HEK293 (cell line): ENCODE results near the gene PLD3.

Experiments
- GFI1B ChIP-seq: fragments of 450-650 bp; formaldehyde crosslinking; IDR thresholded peaks from 2 replicates; pipeline ENCODE4 v1.5.1; 2016; ENCODE audit warnings: missing biosample characterization, missing genetic modification characterization
- INSM2 ChIP-seq: fragments of 450-650 bp; formaldehyde crosslinking; IDR thresholded peaks from 2 replicates; pipeline ENCODE4 v1.5.1; 2016; ENCODE audit warnings: missing biosample characterization, missing genetic modification characterization
- KLF1 ChIP-seq: fragments of 450-650 bp; formaldehyde crosslinking; IDR thresholded peaks from 2 replicates; pipeline ENCODE4 v1.5.1; 2016; ENCODE audit warnings: missing biosample characterization, missing genetic modification characterization
- KLF16 ChIP-seq: fragments of 450-650 bp; formaldehyde crosslinking; IDR thresholded peaks from 2 replicates; pipeline ENCODE4 v1.5.1; 2017; ENCODE audit warnings: missing biosample characterization, missing genetic modification characterization
- KLF9 ChIP-seq: fragments of 450-650 bp; formaldehyde crosslinking; IDR thresholded peaks from 2 replicates; pipeline ENCODE4 v1.5.1; 2016; ENCODE audit warnings: missing biosample characterization, missing genetic modification characterization, low read depth
- SETDB1 ChIP-seq: IDR thresholded peaks from one replicate; pipeline ENCODE4 v1.6.1; 2017; ENCODE audit warnings: mild to moderate bottlenecking, low read length, moderate library complexity, mixed read lengths; ENCODE audit not compliant: insufficient read length
- YY1 ChIP-seq: fragments of 450-650 bp; formaldehyde crosslinking; IDR thresholded peaks from 2 replicates; pipeline ENCODE4 v1.5.1; 2018; ENCODE audit warnings: missing biosample characterization, missing genetic modification characterization
- YY2 ChIP-seq: fragments of 450-650 bp; formaldehyde crosslinking; IDR thresholded peaks from 2 replicates; pipeline ENCODE4 v1.5.1; 2016; ENCODE audit warnings: missing biosample characterization, missing genetic modification characterization
- ZBTB20 ChIP-seq: fragments of 450-650 bp; formaldehyde crosslinking; IDR thresholded peaks from 2 replicates; pipeline ENCODE4 v1.5.1; 2016; ENCODE audit warnings: missing biosample characterization, missing genetic modification characterization
- ZBTB26 ChIP-seq: fragments of 450-650 bp; formaldehyde crosslinking; optimal IDR thresholded peaks from 2 replicates; pipeline ENCODE3; 2016; ENCODE audit warnings: missing biosample characterization, mild to moderate bottlenecking, missing genetic modification characterization
- ZBTB7A ChIP-seq: fragments of 450-650 bp; formaldehyde crosslinking; IDR thresholded peaks from 2 replicates; pipeline ENCODE4 v1.5.1; 2016; ENCODE audit warnings: low read depth, missing biosample characterization, missing genetic modification characterization
- ZFP37 ChIP-seq: fragments of 450-650 bp; formaldehyde crosslinking; IDR thresholded peaks from 2 replicates; pipeline ENCODE4 v1.5.1; 2016; ENCODE audit warnings: missing biosample characterization, missing genetic modification characterization
- ZFP41 ChIP-seq: fragments of 450-650 bp; formaldehyde crosslinking; IDR thresholded peaks from 2 replicates; pipeline ENCODE4 v1.5.1; 2016; ENCODE audit warnings: missing biosample characterization, missing genetic modification characterization, borderline replicate concordance
- ZNF112 ChIP-seq: fragments of 450-650 bp; formaldehyde crosslinking; IDR thresholded peaks from 2 replicates; pipeline ENCODE4 v1.5.0; 2017; ENCODE audit warnings: missing biosample characterization, missing genetic modification characterization
- ZNF155 ChIP-seq: fragments of 450-650 bp; formaldehyde crosslinking; IDR thresholded peaks from 2 replicates; pipeline ENCODE4 v1.5.1; 2016; ENCODE audit warnings: missing biosample characterization, missing genetic modification characterization
- ZNF18 ChIP-seq: fragments of 450-650 bp; formaldehyde crosslinking; IDR thresholded peaks from 2 replicates; pipeline ENCODE4 v1.5.1; 2016; ENCODE audit warnings: missing biosample characterization, missing genetic modification characterization
- ZNF184 ChIP-seq: fragments of 450-650 bp; IDR thresholded peaks from 2 replicates; pipeline ENCODE4 v1.5.1; 2018; ENCODE audit warnings: missing biosample characterization, mild to moderate bottlenecking, missing genetic modification characterization
- ZNF202 ChIP-seq: fragments of 450-650 bp; formaldehyde crosslinking; IDR thresholded peaks from 2 replicates; pipeline ENCODE4 v1.5.1; 2016; ENCODE audit warnings: missing biosample characterization, missing genetic modification characterization, borderline replicate concordance
- ZNF292 ChIP-seq: fragments of 450-650 bp; formaldehyde crosslinking; IDR thresholded peaks from 2 replicates; pipeline ENCODE4 v1.5.1; 2016; ENCODE audit warnings: low read depth, missing biosample characterization, missing genetic modification characterization, borderline replicate concordance
- ZNF341 ChIP-seq: fragments of 450-650 bp; formaldehyde crosslinking; IDR thresholded peaks from 2 replicates; pipeline ENCODE4; 2016; ENCODE audit warnings: low read depth, missing biosample characterization, missing genetic modification characterization
- ZNF423 ChIP-seq: fragments of 450-650 bp; formaldehyde crosslinking; IDR thresholded peaks from 2 replicates; pipeline ENCODE4 v1.5.1; 2016; ENCODE audit warnings: missing biosample characterization, missing genetic modification characterization
- ZNF473 ChIP-seq: fragments of 450-650 bp; formaldehyde crosslinking; IDR thresholded peaks from 2 replicates; pipeline ENCODE4 v1.5.1; 2017; ENCODE audit warnings: missing biosample characterization, missing genetic modification characterization
- ZNF488 ChIP-seq: fragments of 450-650 bp; formaldehyde crosslinking; IDR thresholded peaks from 2 replicates; pipeline ENCODE4 v1.5.1; 2016; ENCODE audit warnings: missing biosample characterization, missing genetic modification characterization
- ZNF544 ChIP-seq: fragments of 450-650 bp; formaldehyde crosslinking; IDR thresholded peaks from 2 replicates; pipeline ENCODE4 v1.5.0; 2017; ENCODE audit warnings: missing biosample characterization, missing genetic modification characterization
- ZNF558 ChIP-seq: fragments of 450-650 bp; formaldehyde crosslinking; IDR thresholded peaks from 2 replicates; pipeline ENCODE4 v1.5.1; 2016; ENCODE audit warnings: missing biosample characterization, missing genetic modification characterization
- ZNF580 ChIP-seq: fragments of 450-650 bp; formaldehyde crosslinking; IDR thresholded peaks from 2 replicates; pipeline ENCODE4 v1.5.1; 2016; ENCODE audit warnings: missing biosample characterization, missing genetic modification characterization
- ZNF645 ChIP-seq: fragments of 450-650 bp; formaldehyde crosslinking; IDR thresholded peaks from 2 replicates; pipeline ENCODE4; 2016; ENCODE audit warnings: missing biosample characterization, missing genetic modification characterization
- ZNF692 ChIP-seq: fragments of 450-650 bp; formaldehyde crosslinking; IDR thresholded peaks from 2 replicates; pipeline ENCODE4 v1.5.1; 2016; ENCODE audit warnings: missing biosample characterization, missing genetic modification characterization
- ZNF701 ChIP-seq: fragments of 450-650 bp; formaldehyde crosslinking; IDR thresholded peaks from 2 replicates; pipeline ENCODE4 v1.5.1; 2016; ENCODE audit warnings: missing biosample characterization, missing genetic modification characterization
- ZNF76 ChIP-seq: fragments of 450-650 bp; formaldehyde crosslinking; IDR thresholded peaks from 2 replicates; pipeline ENCODE4; 2016; ENCODE audit warnings: low read depth, missing biosample characterization, missing genetic modification characterization, borderline replicate concordance
- ZNF768 ChIP-seq: fragments of 450-650 bp; formaldehyde crosslinking; IDR thresholded peaks from 2 replicates; pipeline ENCODE4 v1.5.1; 2018; ENCODE audit warnings: missing biosample characterization, mild to moderate bottlenecking, missing genetic modification characterization
- ZNF785 ChIP-seq: fragments of 450-650 bp; formaldehyde crosslinking; IDR thresholded peaks from 2 replicates; pipeline ENCODE4 v1.5.1; 2016; ENCODE audit warnings: missing biosample characterization, missing genetic modification characterization
- ZSCAN18 ChIP-seq: fragments of 450-650 bp; formaldehyde crosslinking; IDR thresholded peaks from 2 replicates; pipeline ENCODE4 v1.5.1; 2016; ENCODE audit warnings: missing biosample characterization, missing genetic modification characterization

PLD3 gene

GRCh38 chr19:40305403-40305802 is 43.1 kb upstream of the PLD3 start (continued):
- TF ChIP-seq INSM2 (no peak), ZFP37 (tag by site-specific recombination) (no peak), YY1 (tag by site-specific recombination) (no peak), SETDB1 (no peak), ZNF473 (no peak), ZBTB20 (tag by site-specific recombination) (no peak), ZNF155 (tag by site-specific recombination) (no peak), ZNF558 (tag by site-specific recombination) (no peak), ZNF488 (tag by site-specific recombination) (no peak), ZNF645 (tag by site-specific recombination) (no peak), ZNF692 (tag by site-specific recombination) (peak; percentile 55; the same call in 1 of the 2 replicates), KLF1 (no peak), ZNF580 (tag by site-specific recombination) (no peak), ZNF423 (tag by site-specific recombination) (no peak), ZNF768 (tag by site-specific recombination) (no peak), ZNF701 (tag by site-specific recombination) (no peak), ZSCAN18 (tag by site-specific recombination) (no peak), KLF9 (tag by site-specific recombination) (no peak), ZNF785 (tag by site-specific recombination) (no peak), ZFP41 (no peak), ZNF18 (tag by site-specific recombination) (no peak; the same call in 1 of the 2 replicates), ZNF544 (no peak), ZNF184 (tag by site-specific recombination) (0 out of 2 replicates have a peak, but pooled peaks have one; percentile 18), YY2 (no peak), ZNF112 (no peak), ZNF76 (tag by site-specific recombination) (no peak), ZNF202 (tag by site-specific recombination) (no peak), ZBTB26 (tag by site-specific recombination) (no peak), GFI1B (tag by site-specific recombination) (no peak), ZNF292 (tag by site-specific recombination) (no peak), KLF16 (tag by site-specific recombination) (0 out of 2 replicates have a peak, but pooled peaks have one; percentile 17), ZBTB7A (tag by site-specific recombination) (no peak), ZNF341 (tag by site-specific recombination) (no peak)
